H9 (cell line): ENCODE results near the gene B4GALNT1. TPM values are rescaled to one million over a fixed set of nuclear protein-coding genes. Genes with fewer than 3 reads are reported as not detected.

Source experiments
- DNase-seq: peaks from one replicate; pipeline ENCODE4 v3.0.0-alpha.2; 2017
- H2AFZ ChIP-seq: one replicate; pipeline ENCODE4 v1.6.1; 2013; ENCODE audit warnings: mild to moderate bottlenecking, low read length, control low read depth, moderate library complexity
- H2AK5ac ChIP-seq: 2 replicates; pipeline ENCODE4 v1.6.1; 2013; ENCODE audit warnings: low read length, control low read depth, mixed read lengths; ENCODE audit not compliant: insufficient read length
- H2BK120ac ChIP-seq: one replicate; pipeline ENCODE4 v1.6.1; 2013; ENCODE audit warnings: low read depth, mild to moderate bottlenecking, low read length, control low read depth, inconsistent platforms; ENCODE audit not compliant: poor library complexity, severe bottlenecking
- H2BK12ac ChIP-seq: 2 replicates; pipeline ENCODE4 v1.6.1; 2013; ENCODE audit warnings: low read length, control low read depth, mixed read lengths, low read depth; ENCODE audit not compliant: insufficient read length
- H2BK15ac ChIP-seq: 2 replicates; pipeline ENCODE4 v1.6.1; 2013; ENCODE audit warnings: low read depth, low read length, control low read depth
- H2BK20ac ChIP-seq: one replicate; pipeline ENCODE4 v1.6.1; 2013; ENCODE audit warnings: low read depth, mild to moderate bottlenecking, low read length, control low read depth, inconsistent platforms; ENCODE audit not compliant: poor library complexity, severe bottlenecking
- H2BK5ac ChIP-seq: 2 replicates; pipeline ENCODE4 v1.6.1; 2013; ENCODE audit warnings: low read length, control low read depth, mixed read lengths; ENCODE audit not compliant: insufficient read length
- H3K14ac ChIP-seq: 2 replicates; pipeline ENCODE4 v1.6.1; 2013; ENCODE audit warnings: low read length, control low read depth; ENCODE audit not compliant: insufficient read depth
- H3K18ac ChIP-seq: 2 replicates; pipeline ENCODE4 v1.6.1; 2013; ENCODE audit warnings: low read depth, mild to moderate bottlenecking, mixed read lengths, low read length, control low read depth; ENCODE audit not compliant: insufficient read length
- H3K23ac ChIP-seq: 2 replicates; pipeline ENCODE4 v1.6.1; 2013; ENCODE audit warnings: low read length, control low read depth, mixed read lengths, low read depth; ENCODE audit not compliant: insufficient read length
- H3K23me2 ChIP-seq: 2 replicates; pipeline ENCODE4 v1.6.1; 2013; ENCODE audit warnings: low read depth, mild to moderate bottlenecking, mixed read lengths, low read length, control low read depth; ENCODE audit not compliant: insufficient read length, poor library complexity, severe bottlenecking
- H3K27ac ChIP-seq: 2 replicates; pipeline ENCODE4 v1.5.1; 2013; ENCODE audit warnings: low read length, control low read depth, mixed read lengths, low read depth; ENCODE audit not compliant: insufficient read length
- H3K27me3 ChIP-seq: 2 replicates; pipeline ENCODE4 v1.6.1; 2013; ENCODE audit warnings: low read length, control low read depth, inconsistent platforms; ENCODE audit not compliant: insufficient read depth
- H3K4ac ChIP-seq: 2 replicates; pipeline ENCODE4 v1.6.1; 2013; ENCODE audit warnings: low read depth, mild to moderate bottlenecking, control low read depth, inconsistent platforms, low read length, moderate library complexity
- H3K4me1 ChIP-seq: 2 replicates; pipeline ENCODE4 v1.6.1; 2013; ENCODE audit warnings: low read length, control low read depth, inconsistent platforms; ENCODE audit not compliant: insufficient read depth
- H3K4me2 ChIP-seq: 2 replicates; pipeline ENCODE4 v1.6.1; 2013; ENCODE audit warnings: low read length, control low read depth, mixed read lengths; ENCODE audit not compliant: insufficient read length, insufficient read depth
- H3K56ac ChIP-seq: 2 replicates; pipeline ENCODE4 v1.6.1; 2013; ENCODE audit warnings: low read depth, mild to moderate bottlenecking, mixed read lengths, low read length, control low read depth; ENCODE audit not compliant: insufficient read length
- H3K79me1 ChIP-seq: 2 replicates; pipeline ENCODE4 v1.6.1; 2013; ENCODE audit warnings: low read depth, mild to moderate bottlenecking, moderate library complexity, low read length, control low read depth, inconsistent platforms; ENCODE audit not compliant: insufficient read depth, poor library complexity, severe bottlenecking
- H3K79me2 ChIP-seq: 2 replicates; pipeline ENCODE4 v1.6.1; 2013; ENCODE audit warnings: low read length, control low read depth, inconsistent platforms; ENCODE audit not compliant: insufficient read depth
- H3K9ac ChIP-seq: 2 replicates; pipeline ENCODE4 v1.6.1; 2013; ENCODE audit warnings: low read length, control low read depth, mixed read lengths; ENCODE audit not compliant: insufficient read length; ENCODE audit errors: extremely low read depth
- H3K9me3 ChIP-seq: one replicate; pipeline ENCODE4 v1.6.1; 2013; ENCODE audit warnings: low read depth, low read length, inconsistent platforms; ENCODE audit not compliant: control insufficient read depth
- H3T11ph ChIP-seq: one replicate; pipeline ENCODE4 v1.6.1; 2013; ENCODE audit warnings: mild to moderate bottlenecking, low read length, control low read depth, inconsistent platforms
- H4K20me1 ChIP-seq: one replicate; pipeline ENCODE4 v1.6.1; 2013; ENCODE audit not compliant: control insufficient read depth, insufficient read length, insufficient read depth
- H4K5ac ChIP-seq: 2 replicates; pipeline ENCODE4 v1.6.1; 2013; ENCODE audit warnings: low read depth, mild to moderate bottlenecking, mixed read lengths, low read length, control low read depth; ENCODE audit not compliant: insufficient read length
- H4K8ac ChIP-seq: replicated peaks from 2 replicates; pipeline ENCODE4 v1.6.1; 2013; ENCODE audit warnings: low read length, control low read depth, mixed read lengths, low read depth; ENCODE audit not compliant: insufficient read length
- H4K91ac ChIP-seq: 2 replicates; pipeline ENCODE4 v1.6.1; 2013; ENCODE audit warnings: low read depth, mild to moderate bottlenecking, moderate library complexity, mixed read lengths, low read length, control low read depth; ENCODE audit not compliant: insufficient read length
- H3K27ac Mint-ChIP-seq, 3 experiments: 2 replicates in 2 of 3; 3 replicates in 1 of 3; pipeline ENCODE4 v1.8.0; 2020 to 2021; ENCODE audit warnings: mixed read lengths in 3 of 3, mild to moderate bottlenecking in 1 of 3, moderate library complexity in 1 of 3
- H3K27me3 Mint-ChIP-seq: 2 replicates; pipeline ENCODE4 v1.8.0; 2021; ENCODE audit warnings: low read depth, mild to moderate bottlenecking, moderate library complexity, mixed read lengths
- H3K36me3 Mint-ChIP-seq, 3 experiments: 2 replicates in 2 of 3; 3 replicates in 1 of 3; pipeline ENCODE4 v1.8.0; 2020 to 2021; ENCODE audit warnings: low read depth in 3 of 3, mixed read lengths in 3 of 3; ENCODE audit not compliant: insufficient read depth in 1 of 3
- H3K4me1 Mint-ChIP-seq, 2 experiments: 2 replicates each; pipeline ENCODE4 v1.8.0; 2020; ENCODE audit warnings: mixed read lengths in 2 of 2
- H3K4me3 Mint-ChIP-seq, 2 experiments: 2 replicates in 1 of 2; 3 replicates in 1 of 2; pipeline ENCODE4 v1.8.0; 2020 to 2021; ENCODE audit warnings: mild to moderate bottlenecking in 2 of 2, mixed read lengths in 2 of 2, moderate library complexity in 1 of 2
- H3K9me3 Mint-ChIP-seq, 2 experiments: 2 replicates in 1 of 2; 3 replicates in 1 of 2; pipeline ENCODE4 v1.8.0; 2020; ENCODE audit warnings: mild to moderate bottlenecking in 2 of 2, mixed read lengths in 2 of 2, moderate library complexity in 1 of 2
- CTCF ChIP-seq: fragments of 200-600 bp; sonication (generic); conservative IDR thresholded peaks from 3 replicates; pipeline ENCODE4 v1.8.0; 2021; ENCODE audit warnings: antibody characterized with exemption, mild to moderate bottlenecking
- WGBS: extraction: QIAGEN DNeasy Blood & Tissue Kit; methylation state at CpG from one replicate; pipeline ENCODE4 v1.1.7; 2013; ENCODE audit warnings: missing lambda C conversion rate, low lambda C conversion rate, mixed read lengths; ENCODE audit not compliant: insufficient read length; ENCODE audit errors: extremely low coverage; 5-methylcytosine and 5-hydroxymethylcytosine counted together
- total RNA-seq: library from RNA; stranded (reverse); gene quantifications from 2 replicates; pipeline ENCODE4 v1.2.1, GENCODE V29; 2021

Gene B4GALNT1
- total RNA-seq, 1 experiment from 2014 or later = 2.3 TPM

GRCh38 chr12:57614178-57614947 is 18.6 kb downstream of the B4GALNT1 start:
- Histone ChIP-seq H3K4ac (no peak overlapping the region), H3K4me2 (no peak overlapping the region), H3K79me1 (no peaks in the 10 kb centered on the region), H3K23me2 (peaks cover 24% of the 10 kb centered on the region), H3K14ac (no peak overlapping the region), H2AFZ (no peak overlapping the region), H2BK5ac (no peak overlapping the region), H4K20me1 (no peaks in the 10 kb centered on the region), H3K27me3 (peaks cover 32% of the 10 kb centered on the region; the same call in 1 of the 2 replicates), H3K23ac (no peak overlapping the region), H2BK120ac (no peak overlapping the region), H3K56ac (no peak overlapping the region), H2AK5ac (no peak overlapping the region), H3K4me1 (no peaks in the 10 kb centered on the region), H3K79me2 (no peaks in the 10 kb centered on the region), H3K27ac (no peak overlapping the region), H2BK20ac (no peak overlapping the region), H4K5ac (no peak overlapping the region), H3T11ph (no peak overlapping the region), H3K9ac (no peak overlapping the region), H3K18ac (no peak overlapping the region), H2BK12ac (no peak overlapping the region), H2BK15ac (no peak overlapping the region), H4K91ac (no peak overlapping the region), H4K8ac (no peak overlapping the region), H3K9me3 (no peaks in the 10 kb centered on the region)
- TF ChIP-seq CTCF = no peak
- peak overlapping the region in 1 of 2 experiments; percentile 54; a peak in 2 of 5 replicates for H3K4me3 Mint-ChIP-seq
- WGBS = no CpG with 5 or more reads among the region's 14 CpGs
- H3K27ac Mint-ChIP-seq = no peak overlapping the region
- peak; percentile 88 for DNase-seq
- H3K4me1 Mint-ChIP-seq = peaks cover 24 to 31% of the 10 kb centered on the region in 2 experiments
- no peaks in the 10 kb centered on the region; a peak in 1 of 5 replicates for H3K9me3 Mint-ChIP-seq
- peaks cover 48% of the 10 kb centered on the region for H3K27me3 Mint-ChIP-seq
- peaks cover 9 to 32% (median 17%) of the 10 kb centered on the region in 3 experiments for H3K36me3 Mint-ChIP-seq
